ENCODE results near the gene MRPS27.

- TF ChIP-seq POLR2A (IDR thresholded peaks at IDR 0.05; ENCODE audit: low read depth, low read length) (no peak), CTCF (conservative IDR thresholded peaks at IDR 0.05; ENCODE audit: low read depth, low read length) (no peak), RFX5 (IDR thresholded peaks at IDR 0.05; ENCODE audit: low read depth, low read length) (no peak), MAZ (IDR thresholded peaks at IDR 0.05; ENCODE audit: borderline replicate concordance, low read depth, low read length) (no peak), RAD21 (IDR thresholded peaks at IDR 0.05; ENCODE audit: low read length) (no peak), ELK1 (IDR thresholded peaks at IDR 0.05; ENCODE audit: borderline replicate concordance, low read depth, low read length) (no peak), CHD1 (IDR thresholded peaks at IDR 0.05; ENCODE audit: low read depth, low read length) (no peak), BHLHE40 (IDR thresholded peaks at IDR 0.05; ENCODE audit: low read depth, low read length) (no peak)
These were observed 113.0 kb downstream of the MRPS27 start for GRCh38 chr5:72206994-72207393.
